LoVo (cell line): ENCODE data around the gene CHST10.

Experiments used
- DNase-seq: peaks from one replicate; pipeline ENCODE4 v3.0.0-alpha.2; 2016; ENCODE audit warnings: low spot score

Gene CHST10

DNA sequence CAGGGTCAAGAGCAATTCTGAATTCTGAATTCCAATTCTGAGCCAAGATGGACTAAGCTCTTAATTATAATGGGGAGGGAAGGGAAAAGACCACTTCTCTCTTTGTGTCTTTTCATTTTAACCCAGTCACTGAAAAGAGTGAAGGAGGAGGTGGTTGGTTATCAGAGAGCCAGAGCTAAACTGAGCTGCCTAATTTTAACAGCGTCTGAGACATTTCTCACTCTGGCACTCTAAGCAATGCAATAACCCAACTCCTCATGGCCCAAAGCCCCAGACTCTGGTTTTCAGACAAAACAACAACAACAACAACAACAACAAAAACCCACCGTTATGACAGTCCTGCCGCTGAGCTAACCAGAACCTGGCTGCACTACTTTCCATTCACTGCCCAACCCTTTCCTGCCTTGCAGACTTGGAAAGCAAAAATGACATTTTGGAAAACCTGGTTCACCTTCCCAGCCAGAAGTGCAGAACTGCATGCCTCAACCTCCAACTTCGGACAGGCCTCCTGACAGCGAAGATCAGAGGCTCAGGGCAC lies 1.0 kb downstream of the CHST10 start:
- no peak for DNase-seq

- DNase-seq, result no peak
Observed at GRCh38 chr2:100413571-100413970, 3.9 kb downstream of the CHST10 start.

DNA sequence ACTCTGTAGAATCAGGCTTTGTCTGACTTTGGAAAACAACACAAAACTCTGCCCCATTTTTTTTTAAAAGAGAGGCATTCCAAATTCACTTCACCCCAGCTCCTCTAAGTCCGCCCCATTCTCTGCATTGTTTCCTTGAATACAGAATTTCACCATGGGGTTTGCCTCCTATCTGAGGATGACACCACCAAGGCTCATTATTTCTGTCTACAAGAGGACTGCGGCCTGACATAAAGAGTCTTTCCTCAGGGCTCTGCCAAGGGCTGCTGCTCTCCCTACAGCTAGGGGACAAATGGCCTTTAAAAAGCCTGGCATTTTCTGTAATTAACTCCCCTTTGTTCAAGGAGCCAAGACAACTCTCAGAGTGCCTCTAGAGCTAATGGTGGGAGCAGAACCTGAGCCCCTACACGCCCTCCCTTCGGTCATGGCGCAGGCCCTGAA lies 4.6 kb downstream of the CHST10 start:
- DNase-seq, result no peak

DNA sequence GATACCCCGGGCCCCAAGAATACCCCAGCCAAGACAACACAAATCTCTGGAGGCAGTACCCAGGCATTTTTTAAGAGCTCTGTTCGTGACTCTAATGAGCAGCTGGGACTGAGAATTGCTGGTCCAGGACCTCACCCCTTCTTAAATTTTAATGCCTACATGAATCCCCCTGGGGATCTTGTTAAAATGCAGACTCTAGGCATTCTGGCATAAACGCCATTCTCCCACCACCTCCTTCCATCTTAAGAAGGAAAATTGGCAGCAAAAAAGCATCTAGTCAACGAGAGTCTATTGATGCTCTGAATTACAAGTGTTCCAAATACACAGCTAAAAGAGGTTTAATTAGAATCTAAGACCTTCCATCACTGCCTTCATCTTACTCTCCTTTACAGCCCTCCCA lies 5.0 kb downstream of the CHST10 start:
- DNase-seq, result no peak

GRCh38 chr2:100411841-100412292 lies 5.6 kb downstream of the CHST10 start:
- DNase-seq, result no peak

- no peak for DNase-seq
Observed at GRCh38 chr2:100409975-100410647, 7.4 kb downstream of the CHST10 start.

GRCh38 chr2:100409461-100409860 lies 8.0 kb downstream of the CHST10 start:
- no peak for DNase-seq

- DNase-seq, result no peak
Observed at GRCh38 chr2:100408941-100409340, 8.5 kb downstream of the CHST10 start.

DNA sequence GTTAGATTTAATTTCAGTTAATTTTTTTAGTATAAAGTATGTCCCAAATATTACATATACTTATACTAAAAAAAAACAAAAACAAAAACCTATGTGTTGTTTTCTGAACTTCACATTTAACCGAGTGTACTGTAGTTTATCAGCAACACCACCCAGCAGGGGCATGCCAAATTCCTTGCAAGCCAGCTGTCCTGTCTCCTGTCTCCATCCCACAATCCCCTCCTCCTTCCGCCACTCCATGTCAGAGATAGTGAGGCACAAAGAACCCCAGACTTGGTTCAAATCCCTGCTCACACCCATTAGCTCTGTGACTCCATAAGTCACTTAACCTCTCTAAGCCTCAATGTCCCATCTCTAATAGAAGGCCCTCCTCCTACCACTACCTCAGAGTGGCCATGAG lies 9.4 kb downstream of the CHST10 start:
- DNase-seq, result no peak

DNA sequence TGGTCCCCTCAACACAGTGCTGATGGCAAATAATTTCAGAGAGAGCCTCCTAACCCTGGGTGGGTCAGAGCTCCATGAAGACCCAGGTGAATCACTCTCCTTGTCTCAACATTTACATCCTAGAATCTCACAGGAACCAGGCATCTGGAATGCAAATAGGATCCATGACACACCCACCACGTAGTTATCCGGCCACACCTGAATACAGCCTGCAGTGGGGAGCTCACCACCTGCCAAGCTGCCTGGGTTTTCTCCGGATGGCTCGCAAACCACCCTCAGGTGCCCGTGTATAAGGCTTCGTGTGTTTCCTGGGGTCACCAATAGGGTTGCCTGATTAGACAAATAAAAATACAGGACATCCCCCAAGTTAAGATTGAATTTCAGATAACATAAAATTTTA lies 9.9 kb downstream of the CHST10 start:
- DNase-seq, result no peak

DNA sequence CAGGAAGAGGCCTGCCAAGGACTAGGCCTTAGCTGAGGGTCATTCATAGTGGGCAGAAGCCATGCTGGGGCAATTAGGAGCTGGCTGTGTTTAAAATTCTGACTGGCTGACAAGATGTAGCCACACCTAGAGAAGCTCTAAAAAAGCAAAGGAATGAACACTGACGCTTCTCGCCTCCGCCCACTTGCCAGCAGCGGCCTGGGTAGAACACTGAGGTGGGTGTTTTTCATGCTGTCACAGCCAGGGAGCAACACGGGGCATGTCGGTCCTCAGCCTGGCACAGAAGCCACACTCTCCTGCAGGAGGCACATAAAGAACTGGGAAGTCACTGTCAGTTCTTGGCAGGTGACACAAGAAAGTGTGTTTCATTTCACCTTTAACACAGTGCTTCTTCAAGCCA lies 10.4 kb downstream of the CHST10 start:
- DNase-seq, result no peak

DNA sequence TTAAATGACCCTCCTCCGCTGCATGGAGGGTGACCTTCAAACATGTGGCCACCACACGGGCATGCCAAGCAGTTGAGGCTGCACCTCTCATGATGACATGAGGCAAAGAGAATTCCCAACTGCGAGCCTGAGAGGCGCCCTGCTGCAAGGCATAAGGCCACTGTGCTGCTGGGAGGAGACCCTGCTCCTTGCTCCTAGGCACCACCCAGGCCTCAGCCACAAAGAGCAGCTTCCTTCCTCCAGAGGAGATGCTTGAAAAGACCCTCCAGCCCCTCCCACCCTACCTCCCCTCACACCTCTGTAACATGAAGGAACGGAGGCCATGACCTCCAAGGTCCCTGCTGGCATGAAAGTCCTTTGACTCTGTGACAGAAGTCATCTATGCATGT lies 11.4 kb downstream of the CHST10 start:
- DNase-seq, result no peak

DNA sequence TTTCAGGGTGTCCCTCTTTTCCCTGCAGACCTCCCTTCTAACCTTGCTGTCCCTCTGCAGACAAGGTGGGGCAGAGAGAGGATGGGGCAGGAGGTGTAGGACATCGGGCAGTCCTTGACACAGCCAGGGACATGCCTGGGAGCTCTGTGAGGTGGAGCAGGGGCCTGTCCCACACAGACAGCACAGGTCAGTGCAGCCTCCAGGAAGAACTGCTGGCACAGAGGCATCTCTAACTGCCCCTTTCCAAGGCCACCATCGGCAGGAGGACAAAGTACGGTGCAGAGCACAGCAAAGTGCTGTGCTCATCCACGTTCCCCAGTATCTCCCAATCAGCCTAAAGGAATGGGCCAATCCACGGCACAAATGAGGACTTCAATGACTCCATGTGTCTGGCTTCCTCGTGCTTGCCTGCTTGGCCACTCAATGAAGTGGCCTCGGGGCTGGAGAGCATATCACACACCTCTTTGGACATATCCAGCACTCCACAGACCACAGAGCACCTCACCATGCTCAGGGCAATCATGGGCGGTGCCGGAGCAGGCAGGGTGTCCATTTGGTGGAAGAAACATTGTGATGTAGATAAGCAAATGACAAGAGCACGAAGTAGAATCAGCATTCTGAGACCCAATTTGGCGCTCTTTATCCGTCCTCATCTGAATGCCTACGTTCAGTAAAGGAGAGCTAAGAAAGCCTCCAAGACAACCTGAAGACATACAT lies 11.9 kb downstream of the CHST10 start:
- no peak for DNase-seq

- DNase-seq, result no peak
Observed at GRCh38 chr2:100404411-100404810, 13.1 kb downstream of the CHST10 start.

- DNase-seq, result no peak
Observed at GRCh38 chr2:100403722-100404121, 13.7 kb downstream of the CHST10 start.

DNA sequence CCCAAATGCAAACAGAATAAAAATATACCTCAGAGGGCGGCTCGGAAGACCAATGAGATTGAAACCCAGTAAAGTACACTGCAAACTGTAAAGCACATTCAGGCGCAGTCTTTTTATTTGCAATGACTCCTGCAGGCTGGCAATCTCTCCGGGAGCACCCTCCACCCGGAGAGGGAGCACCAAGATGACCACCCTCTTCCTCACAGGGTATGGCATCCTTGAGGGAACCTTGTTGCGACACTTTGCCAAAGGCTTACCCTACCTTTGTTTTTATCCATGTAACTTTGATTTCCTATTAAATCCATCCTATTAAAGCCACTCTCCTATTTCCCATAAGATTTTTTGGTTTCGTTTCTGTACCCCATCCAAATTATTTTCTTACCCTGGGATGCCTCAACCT lies 16.2 kb downstream of the CHST10 start:
- no peak for DNase-seq

DNA sequence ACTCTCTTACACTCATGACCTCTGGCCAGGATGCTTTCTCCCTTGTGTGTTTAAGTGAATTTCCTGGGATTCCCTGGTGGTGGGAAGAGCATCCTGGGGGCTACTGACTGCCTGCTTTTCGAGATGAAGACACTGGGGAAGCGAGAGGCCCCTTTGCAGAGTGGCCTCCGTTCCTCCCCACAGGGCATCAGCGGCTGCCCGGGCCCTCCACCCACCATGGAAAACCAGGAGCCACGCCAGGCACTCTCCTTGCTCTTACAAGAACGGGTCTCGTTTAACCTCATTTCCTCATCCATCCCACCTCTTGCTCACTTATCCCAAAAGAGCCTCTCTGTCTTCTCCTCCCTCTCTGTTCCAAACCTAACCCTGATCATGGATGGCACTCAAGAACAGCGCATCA lies 17.8 kb downstream of the CHST10 start:
- no peak for DNase-seq

DNA sequence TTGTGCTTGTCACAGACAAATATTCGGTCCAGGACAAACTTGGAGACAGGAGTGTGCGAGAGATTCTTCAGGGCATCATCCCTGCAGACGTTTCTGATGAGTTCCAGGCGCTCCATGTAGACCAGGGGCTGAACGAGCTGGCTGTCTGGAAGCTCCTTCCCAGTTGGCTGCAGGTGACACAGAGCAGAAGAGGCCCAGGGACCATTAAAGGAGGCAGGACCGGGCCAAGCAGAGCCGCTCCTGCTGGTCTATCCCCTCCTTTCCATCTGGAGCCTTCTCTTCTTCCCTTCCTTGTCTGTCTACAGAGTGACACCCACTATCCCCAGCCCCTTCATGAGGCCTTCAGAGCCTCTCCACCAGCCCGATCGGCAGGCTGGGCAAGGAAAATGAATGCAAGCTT lies 19.5 kb downstream of the CHST10 start:
- DNase-seq, result no peak

DNA sequence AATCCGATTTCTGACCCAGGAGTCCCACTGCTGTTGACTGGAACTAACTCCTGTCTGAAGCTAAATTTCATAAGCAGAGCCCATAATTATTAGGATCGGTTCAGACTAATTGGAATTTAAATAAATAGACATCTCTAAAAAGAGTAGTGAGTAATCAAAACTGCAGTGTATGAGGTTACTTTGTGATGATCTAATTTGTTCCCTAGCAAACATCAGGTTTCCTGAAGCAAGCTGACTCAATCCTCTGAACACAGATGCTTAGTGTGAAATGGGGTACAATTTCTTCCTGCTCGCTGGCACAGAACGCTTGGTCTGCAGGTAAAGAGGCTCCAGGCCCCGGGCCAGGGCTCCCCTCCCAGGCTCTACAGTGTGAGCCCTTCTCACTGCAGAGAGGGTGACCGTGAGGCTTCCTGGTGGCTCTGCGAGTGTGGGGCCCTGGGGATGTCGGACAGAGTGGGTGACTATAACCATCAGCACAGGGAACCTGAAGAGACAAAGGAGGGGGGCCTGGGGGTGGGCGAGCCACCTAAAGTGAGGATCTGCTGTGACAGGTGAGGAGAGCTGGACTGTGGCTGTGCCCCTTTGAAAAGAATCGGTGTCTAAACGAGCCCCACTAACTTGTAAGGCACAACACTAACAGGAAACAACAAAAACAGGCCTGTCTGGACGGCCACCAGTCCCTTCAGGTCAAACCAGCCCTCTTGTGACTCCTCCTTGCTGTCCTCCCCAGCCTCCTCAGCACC lies 20.2 kb downstream of the CHST10 start:
- DNase-seq, result no peak

GRCh38 chr2:100396483-100396882 lies 21.0 kb downstream of the CHST10 start:
- DNase-seq, result no peak

DNA sequence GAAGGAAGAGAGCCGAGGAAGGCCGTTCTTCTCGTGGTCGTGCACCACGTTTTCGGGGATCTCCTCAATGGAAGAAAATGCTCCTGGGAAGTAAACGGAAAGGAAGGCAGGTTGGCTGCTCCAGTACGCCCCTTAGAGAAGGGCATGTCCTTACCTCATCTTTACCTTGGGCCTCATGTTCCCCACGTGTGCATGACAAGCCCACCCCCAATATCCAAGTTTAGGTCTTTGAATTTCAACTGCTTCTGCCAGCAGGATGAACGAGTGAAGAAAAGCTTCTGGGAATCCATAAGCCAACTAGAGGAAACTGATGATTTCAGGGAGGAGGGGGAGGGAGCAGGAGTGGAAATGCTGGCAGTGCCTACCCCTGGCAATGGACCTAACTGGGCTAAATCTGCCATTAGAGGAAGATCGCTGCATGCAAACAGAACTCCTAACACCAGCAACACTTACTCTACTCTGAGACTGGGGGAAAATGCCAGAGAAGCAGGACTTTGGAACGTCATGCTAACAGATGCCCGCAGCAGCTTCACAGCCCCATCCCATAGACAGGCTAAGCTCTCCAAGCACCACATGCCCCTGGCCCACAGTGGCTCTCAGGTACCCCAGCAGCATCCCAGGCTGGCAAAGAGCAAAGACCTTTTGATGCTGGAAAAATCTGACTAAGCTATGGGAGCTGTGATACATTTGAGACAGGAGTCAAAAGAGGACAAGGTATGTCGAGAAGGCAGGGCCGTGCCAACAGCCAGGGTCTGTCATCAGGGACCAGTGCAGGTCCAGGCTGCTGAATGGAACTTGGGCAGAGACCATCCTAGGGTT lies 21.7 kb downstream of the CHST10 start:
- no peak for DNase-seq

DNA sequence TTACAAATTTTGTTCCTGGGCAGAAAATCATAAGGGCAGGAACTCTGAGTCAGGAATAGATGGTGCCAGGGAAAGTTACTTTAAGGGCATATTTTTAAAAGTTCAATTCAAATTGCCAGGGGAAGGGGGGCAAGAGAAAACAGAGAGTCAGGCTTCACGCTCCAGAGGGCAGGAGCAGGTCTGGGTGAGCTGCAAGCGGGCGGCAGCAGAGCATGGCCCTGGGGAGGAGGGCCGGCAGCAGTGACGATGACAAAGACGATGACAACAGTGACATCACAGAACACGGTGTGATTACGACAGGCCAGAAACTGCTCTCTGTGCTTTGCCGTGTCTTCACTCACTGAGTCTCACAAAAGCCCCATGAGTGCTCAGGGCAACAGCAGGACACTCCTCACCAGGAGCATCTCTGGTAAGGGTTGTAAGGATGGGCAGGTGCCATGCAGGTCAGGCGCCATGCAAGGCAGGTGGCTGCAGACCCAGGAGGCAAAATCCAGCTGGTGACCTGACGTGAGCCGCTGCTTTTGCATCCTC lies 23.3 kb downstream of the CHST10 start:
- no peak for DNase-seq
